Right lobe of liver (tissue), 6 donors: ENCODE results near the gene SLC18A2. TPM values are rescaled to one million over a fixed set of nuclear protein-coding genes. Genes with fewer than 3 reads are reported as not detected.

Experiments
- ATAC-seq, 4 donors: fragments of 200-7000 bp; cut with Tn5 transposase; one replicate each; pipeline ENCODE4 v1.9.1; 2020; ENCODE audit warnings: mild to moderate bottlenecking in 4 of 4, moderate library complexity in 4 of 4
- DNase-seq, 3 donors: peaks; one replicate each; pipeline ENCODE4 v3.0.0-alpha.2; 2020
- H3K27ac ChIP-seq, 3 donors: fragments of 200-600 bp; one replicate each; pipeline ENCODE4 v1.8.0; 2022
- H3K27me3 ChIP-seq, 2 donors: fragments of 200-600 bp; one replicate each; pipeline ENCODE4 v1.8.0; 2022
- H3K36me3 ChIP-seq, 4 donors: fragments of 200-600 bp; sonication (generic) in 1 of 4; one replicate each; pipeline versions ENCODE4 v1.5.1 to v1.8.0; 2017 to 2022; ENCODE audit warnings: control low read depth in 1 of 4
- H3K4me1 ChIP-seq, 4 donors: fragments of 200-600 bp; sonication (generic) in 1 of 4; one replicate each; pipeline versions ENCODE4 v1.5.1 to v1.8.0; 2017 to 2022; ENCODE audit warnings: control low read depth in 1 of 4
- H3K4me3 ChIP-seq, 3 donors: fragments of 200-600 bp; one replicate each; pipeline ENCODE4 v1.8.0; 2022
- H3K9me3 ChIP-seq, 4 donors: fragments of 200-600 bp; sonication (generic) in 1 of 4; one replicate each; pipeline versions ENCODE4 v1.5.1 to v1.8.0; 2017 to 2022; ENCODE audit warnings: control low read depth in 1 of 4
- POLR2A ChIP-seq: fragments of 450-650 bp; IDR thresholded peaks from one replicate; pipeline ENCODE4 v1.6.1; 2017; ENCODE audit warnings: antibody characterized with exemption, mild to moderate bottlenecking
- WGBS: methylation state at CpG from one replicate; pipeline ENCODE4 v1.1.6; 2018; ENCODE audit warnings: low coverage, low lambda C conversion rate; ENCODE audit not compliant: insufficient coverage; ENCODE audit errors: missing lambda C conversion rate; 5-methylcytosine and 5-hydroxymethylcytosine counted together
- intact Hi-C, 2 donors: fragments of 100-400 bp; cut with DNase I; formaldehyde crosslinking; loops; one replicate each; pipeline versions ENCODE4 v1.11.2 to v1.14.1; 2022
- total RNA-seq, 6 experiments: library from RNA; depleted of rRNA in 2 of 6; stranded (reverse); fragments of >200 nt in 2 of 6; fragmentation: NEBNext Ultra II Directional in 3 of 6; extraction: Animal tissue kit (Norgen Biotek cat#: 25700) in 3 of 6; gene quantifications; one replicate each; pipeline versions ENCODE4 v1.1.0 to v1.2.4, GENCODE V29; 2016 to 2023
- TF ChIP-seq, protein P1 (sequence below), 4 donors: fragments of 200-600 bp in 3 of 4; fragments of 450-650 bp in 1 of 4; IDR thresholded peaks; one replicate each; pipeline versions ENCODE4 v1.5.1 to v1.8.0; 2016 to 2022; ENCODE audit warnings: antibody characterized with exemption in 4 of 4, mild to moderate bottlenecking in 2 of 4
- donor health status: DM: no; HTN: yes; CAD: no.
- donor health status: DM: no; HTN: no; CAD: no.
- donor health status: DM: no; HTN: no; CAD: no.
- donor health status: DM: no; HTN: yes; CAD: no.
- donor health status: DM: no; HTN: yes; CAD: no.

SLC18A2 gene
- total RNA-seq, 6 experiments from 2014 or later: 0.04 to 1.1 (median 0.20) TPM

DNA sequence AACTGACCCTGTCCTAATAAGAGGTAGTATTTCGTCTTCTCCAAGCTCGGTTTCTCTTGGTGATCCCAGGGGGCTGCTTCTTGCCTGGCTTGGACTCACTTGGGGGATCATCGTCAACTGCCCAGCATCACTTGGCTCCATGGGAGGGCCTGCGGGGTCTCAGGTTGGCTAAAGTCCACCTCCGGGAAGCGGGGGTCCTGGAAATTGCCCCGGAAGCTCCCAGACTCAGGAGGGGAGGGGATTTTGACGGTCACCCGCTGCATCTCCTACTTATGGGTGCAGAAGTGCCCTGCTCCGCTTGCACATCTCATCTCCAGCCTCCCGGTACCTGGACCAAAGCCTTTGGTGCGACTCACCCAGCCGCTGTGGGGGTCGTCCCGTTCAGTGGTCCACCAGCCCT, 24.9 kb upstream of the SLC18A2 start:
- DNase-seq (no peak), ATAC-seq (no peak)
- WGBS: 61% methylated on average over 8 of the region's 15 CpGs
- no peak overlapping the region for H3K27ac ChIP-seq
- no peak for TF ChIP-seq POLR2A
- TF ChIP-seq, protein P1, sequence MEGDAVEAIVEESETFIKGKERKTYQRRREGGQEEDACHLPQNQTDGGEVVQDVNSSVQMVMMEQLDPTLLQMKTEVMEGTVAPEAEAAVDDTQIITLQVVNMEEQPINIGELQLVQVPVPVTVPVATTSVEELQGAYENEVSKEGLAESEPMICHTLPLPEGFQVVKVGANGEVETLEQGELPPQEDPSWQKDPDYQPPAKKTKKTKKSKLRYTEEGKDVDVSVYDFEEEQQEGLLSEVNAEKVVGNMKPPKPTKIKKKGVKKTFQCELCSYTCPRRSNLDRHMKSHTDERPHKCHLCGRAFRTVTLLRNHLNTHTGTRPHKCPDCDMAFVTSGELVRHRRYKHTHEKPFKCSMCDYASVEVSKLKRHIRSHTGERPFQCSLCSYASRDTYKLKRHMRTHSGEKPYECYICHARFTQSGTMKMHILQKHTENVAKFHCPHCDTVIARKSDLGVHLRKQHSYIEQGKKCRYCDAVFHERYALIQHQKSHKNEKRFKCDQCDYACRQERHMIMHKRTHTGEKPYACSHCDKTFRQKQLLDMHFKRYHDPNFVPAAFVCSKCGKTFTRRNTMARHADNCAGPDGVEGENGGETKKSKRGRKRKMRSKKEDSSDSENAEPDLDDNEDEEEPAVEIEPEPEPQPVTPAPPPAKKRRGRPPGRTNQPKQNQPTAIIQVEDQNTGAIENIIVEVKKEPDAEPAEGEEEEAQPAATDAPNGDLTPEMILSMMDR (IDR thresholded peaks at IDR 0.05): no peak
- no peaks in the 10 kb centered on the region for H3K9me3 ChIP-seq
- intact Hi-C loops: loop anchor here in 1 of 2 donors (10.0 kb wide), 2 partner anchors 229 to 1029 kb away; no protein-coding TSS in a partner anchor
- no peak overlapping the region for H3K4me3 ChIP-seq
- H3K27me3 ChIP-seq: no peaks in the 10 kb centered on the region
- peaks cover 0 to 12% (median 0%) of the 10 kb centered on the region in 4 donors for H3K4me1 ChIP-seq
- H3K36me3 ChIP-seq: no peaks in the 10 kb centered on the region

DNA sequence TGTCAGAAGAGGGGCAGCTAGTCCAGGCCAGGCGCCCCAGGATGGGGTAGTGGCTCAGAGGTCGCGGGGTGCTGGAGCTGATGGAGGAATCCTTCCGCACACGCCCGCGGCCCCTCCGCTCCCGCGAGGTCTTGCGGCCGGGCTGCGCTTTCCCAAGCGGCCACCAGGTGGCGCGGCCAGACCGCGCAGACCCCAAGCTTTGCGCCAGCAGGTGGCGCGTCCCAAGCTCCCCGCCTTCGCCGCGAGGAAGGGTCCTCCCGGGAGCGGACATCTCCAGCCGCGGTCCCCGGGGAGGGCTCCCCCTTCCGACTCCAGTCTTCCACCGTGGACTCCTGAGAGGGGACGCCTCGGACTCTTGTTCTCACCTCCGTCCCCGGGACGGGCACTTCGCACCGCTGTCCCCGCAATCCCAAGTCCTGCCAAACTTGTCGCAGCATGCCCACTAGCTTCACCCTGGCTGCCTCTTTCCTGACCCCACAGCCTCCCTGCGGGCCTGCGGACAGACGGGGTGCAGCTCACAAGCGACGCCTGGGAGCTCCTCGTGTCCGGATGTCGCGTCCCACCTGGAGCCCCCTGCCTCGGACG, 24.2 kb upstream of the SLC18A2 start:
- no peak for TF ChIP-seq POLR2A
- TF ChIP-seq, protein P1 (IDR thresholded peaks at IDR 0.05): peak; percentile 99 to 100 (median 100)
- DNase-seq (peak; percentile 74 to 82 (median 80)), ATAC-seq (peak; percentile 92 to 98 (median 96))
- H3K36me3 ChIP-seq: no peaks in the 10 kb centered on the region
- H3K4me1 ChIP-seq: peaks cover 0 to 12% (median 0%) of the 10 kb centered on the region in 4 donors
- no peaks in the 10 kb centered on the region for H3K9me3 ChIP-seq
- no peaks in the 10 kb centered on the region for H3K27me3 ChIP-seq
- H3K4me3 ChIP-seq: peak overlapping the region; percentile 43 to 57 (median 47)
- H3K27ac ChIP-seq: no peak overlapping the region
- WGBS: 2% methylated on average over 9 of the region's 52 CpGs
- intact Hi-C loops: loop anchor here in 1 of 2 donors (10.0 kb wide), 2 partner anchors 228 to 1028 kb away; no protein-coding TSS in a partner anchor

DNA sequence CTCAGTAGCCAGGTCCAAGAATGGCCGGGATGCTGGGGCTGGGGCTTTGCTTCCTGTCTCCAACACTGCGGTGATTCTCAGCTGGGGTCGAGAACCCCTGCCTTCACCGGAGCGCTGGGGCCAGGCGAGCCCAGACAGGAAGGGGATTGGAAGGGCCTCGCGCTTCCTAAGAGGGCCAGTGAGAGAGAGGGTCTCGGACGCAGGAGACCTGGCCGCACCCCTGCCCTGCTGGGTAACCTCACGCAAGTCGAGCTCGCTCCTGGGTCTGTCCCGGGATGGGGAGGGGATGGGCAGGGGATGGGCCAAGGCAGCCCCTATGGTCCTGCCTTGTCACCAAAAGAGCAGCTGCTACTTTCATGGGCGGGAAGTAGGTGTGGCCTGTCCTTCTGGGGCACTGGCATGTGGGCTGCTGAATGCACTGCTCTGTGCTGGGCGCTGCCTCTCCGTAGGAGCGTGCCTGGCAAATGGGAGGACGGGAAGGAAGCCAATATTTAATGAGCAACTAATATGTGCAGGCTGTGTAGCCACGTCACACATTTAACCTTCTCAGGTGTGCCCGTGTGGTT, 23.6 kb upstream of the SLC18A2 start:
- TF ChIP-seq POLR2A: no peak
- TF ChIP-seq, protein P1 (IDR thresholded peaks at IDR 0.05): no peak
- H3K27ac ChIP-seq: no peak overlapping the region

DNA sequence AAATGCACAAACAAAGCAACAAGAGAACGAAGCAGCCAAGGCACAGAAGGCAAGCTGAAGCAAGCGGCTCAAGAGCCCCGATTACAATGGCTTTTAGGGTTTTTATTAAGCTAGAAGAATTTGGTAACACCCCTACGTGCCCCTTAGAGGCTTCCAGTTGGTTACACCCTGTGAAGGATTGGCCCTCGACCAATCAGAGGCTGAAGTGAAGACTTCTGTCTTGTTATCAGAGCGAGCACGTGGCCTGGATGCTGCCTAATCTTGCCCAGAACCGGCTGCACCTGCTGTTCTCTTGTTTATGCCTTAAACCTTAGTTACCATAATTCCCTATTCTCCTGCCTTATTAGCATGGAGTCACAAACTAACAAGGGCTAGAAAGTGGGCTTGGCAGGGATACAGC, 22.3 kb upstream of the SLC18A2 start:
- Histone ChIP-seq H3K9me3 (no peaks in the 10 kb centered on the region), H3K27me3 (no peaks in the 10 kb centered on the region), H3K36me3 (no peaks in the 10 kb centered on the region), H3K4me1 (peaks cover 0 to 12% (median 0%) of the 10 kb centered on the region in 4 donors), H3K4me3 (no peak overlapping the region), H3K27ac (no peak overlapping the region)
- TF ChIP-seq POLR2A: no peak
- TF ChIP-seq, protein P1 (IDR thresholded peaks at IDR 0.05): no peak
- no peak for DNase-seq
- ATAC-seq: no peak
- 66% methylated on average over 7 of the region's 8 CpGs for WGBS
- intact Hi-C loops: loop anchor here in 1 of 2 donors (10.0 kb wide), 2 partner anchors 226 to 1026 kb away; no protein-coding TSS in a partner anchor

More for the DNA sequence above, 23.6 kb upstream of the SLC18A2 start:
- H3K4me1 ChIP-seq: peaks cover 0 to 12% (median 0%) of the 10 kb centered on the region in 4 donors
- ATAC-seq (peak; percentile 18 to 51 (median 44)), DNase-seq (peak in 1 of 3 donors; percentile 50)
- no peaks in the 10 kb centered on the region for H3K9me3 ChIP-seq
- intact Hi-C loops: loop anchor here in 1 of 2 donors (10.0 kb wide), 2 partner anchors 228 to 1028 kb away; no protein-coding TSS in a partner anchor
- H3K27me3 ChIP-seq: no peaks in the 10 kb centered on the region
- WGBS: no CpG with 5 or more reads among the region's 22 CpGs
- no peaks in the 10 kb centered on the region for H3K36me3 ChIP-seq
- peak overlapping the region; percentile 43 to 57 (median 47) for H3K4me3 ChIP-seq
